Measurements from ENCODE around the gene NR3C1.

NR3C1 gene

GRCh38 chr5:143279698-143280097, 123.8 kb downstream of the NR3C1 start:
- no peak for TF ChIP-seq CTCF (IDR thresholded peaks at IDR 0.05; ENCODE audit: extremely low read depth, missing control alignments)
- no peak for DNase-seq (ENCODE audit: low spot score)

- DNase-seq (ENCODE audit: low spot score), result no peak
- no peak for TF ChIP-seq CTCF (IDR thresholded peaks at IDR 0.05; ENCODE audit: extremely low read depth, missing control alignments)
Measured at GRCh38 chr5:143277536-143277935, 126.0 kb downstream of the NR3C1 start.

GRCh38 chr5:143275512-143276363, 127.7 kb downstream of the NR3C1 start:
- no peak for TF ChIP-seq CTCF (IDR thresholded peaks at IDR 0.05; ENCODE audit: extremely low read depth, missing control alignments)

GRCh38 chr5:143274952-143275351, 128.5 kb downstream of the NR3C1 start:
- no peak for DNase-seq (ENCODE audit: low spot score)
- TF ChIP-seq CTCF (IDR thresholded peaks at IDR 0.05; ENCODE audit: extremely low read depth, missing control alignments), result no peak

More at GRCh38 chr5:143275512-143276363, 127.7 kb downstream of the NR3C1 start:
- no peak for DNase-seq (ENCODE audit: low spot score)

GRCh38 chr5:143271431-143271830, 132.1 kb downstream of the NR3C1 start:
- no peak for DNase-seq (ENCODE audit: low spot score)
- TF ChIP-seq CTCF (IDR thresholded peaks at IDR 0.05; ENCODE audit: extremely low read depth, missing control alignments), result no peak

- no peak for DNase-seq (ENCODE audit: low spot score)
- TF ChIP-seq CTCF (IDR thresholded peaks at IDR 0.05; ENCODE audit: extremely low read depth, missing control alignments), result no peak
Measured at GRCh38 chr5:143268388-143268787, 135.1 kb downstream of the NR3C1 start.

GRCh38 chr5:143267186-143267585, 136.3 kb downstream of the NR3C1 start:
- no peak for TF ChIP-seq CTCF (IDR thresholded peaks at IDR 0.05; ENCODE audit: extremely low read depth, missing control alignments)
- no peak for DNase-seq (ENCODE audit: low spot score)
